IMR-90 (cell line): ENCODE results near the gene SNX3. TPM values are rescaled to one million over a fixed set of nuclear protein-coding genes. Genes with fewer than 3 reads are reported as not detected.

Experiments used
- ATAC-seq: fragments of 200-7000 bp; cut with Tn5 transposase; 2 replicates; pipeline ENCODE4 v1.9.1; 2020; ENCODE audit warnings: low read depth, mild to moderate bottlenecking, moderate library complexity
- BruUV-seq: library from RNA; stranded (reverse); fragments of 400-500 nt; replicated peaks from 2 replicates; lab custom pipeline; 2021; lab: Mats Ljungman, UMichigan
- CTCF ChIA-PET: fragments of 300-600 bp; formaldehyde crosslinking; extraction: SDS; loops from one replicate; lab custom pipeline; 2021; ENCODE audit warnings: antibody characterized with exemption; lab: Yijun Ruan, JAX
- POLR2A ChIA-PET: fragments of 300-600 bp; sonication (Branson Sonifier 250); formaldehyde crosslinking; loops from one replicate; lab custom pipeline; 2022; ENCODE audit warnings: antibody characterized with exemption; ENCODE audit not compliant: unreplicated experiment; lab: Charles Lee
- DNase-seq: peaks from one replicate; pipeline ENCODE4 v3.0.0; 2013
- H2AFZ ChIP-seq: replicated peaks from 2 replicates; pipeline ENCODE3; 2013; ENCODE audit warnings: low read length, mild to moderate bottlenecking; ENCODE audit not compliant: poor library complexity
- H2AK5ac ChIP-seq: 2 replicates; pipeline ENCODE4 v1.6.1; 2013; ENCODE audit warnings: low read depth, low read length, inconsistent platforms
- H2AK9ac ChIP-seq: replicated peaks from 2 replicates; pipeline ENCODE3; 2013; ENCODE audit warnings: mild to moderate bottlenecking, low read depth, low read length, moderate library complexity; ENCODE audit not compliant: poor library complexity
- H2BK120ac ChIP-seq: 2 replicates; pipeline ENCODE4 v1.6.1; 2013; ENCODE audit warnings: low read depth, low read length, inconsistent platforms
- H2BK15ac ChIP-seq: 3 replicates; pipeline ENCODE4 v1.6.1; 2013; ENCODE audit warnings: low read depth, low read length, inconsistent platforms
- H2BK20ac ChIP-seq: 2 replicates; pipeline ENCODE4 v1.6.1; 2013; ENCODE audit warnings: low read depth, mild to moderate bottlenecking, inconsistent platforms, low read length, moderate library complexity
- H2BK5ac ChIP-seq: 2 replicates; pipeline ENCODE4 v1.6.1; 2013; ENCODE audit warnings: mild to moderate bottlenecking, low read depth, low read length, inconsistent platforms; ENCODE audit not compliant: poor library complexity, severe bottlenecking
- H3K14ac ChIP-seq: replicated peaks from 2 replicates; pipeline ENCODE4 v1.6.1; 2013; ENCODE audit warnings: low read depth, low read length, inconsistent platforms
- H3K18ac ChIP-seq: 2 replicates; pipeline ENCODE4 v1.6.1; 2013; ENCODE audit warnings: low read depth, low read length, control low read depth
- H3K23ac ChIP-seq: 2 replicates; pipeline ENCODE4 v1.6.1; 2013; ENCODE audit warnings: low read depth, low read length, inconsistent platforms
- H3K27ac ChIP-seq: 2 replicates; pipeline ENCODE4 v1.5.1; 2013; ENCODE audit warnings: mild to moderate bottlenecking, control low read depth, low read length; ENCODE audit not compliant: insufficient read depth
- H3K27me3 ChIP-seq: 2 replicates; pipeline ENCODE4 v1.6.1; 2013; ENCODE audit warnings: low read length; ENCODE audit not compliant: control insufficient read depth, insufficient read depth
- H3K36me3 ChIP-seq: 2 replicates; pipeline ENCODE4 v1.6.1; 2013; ENCODE audit warnings: low read length, mixed read lengths; ENCODE audit not compliant: control insufficient read depth, insufficient read depth
- H3K4ac ChIP-seq: 2 replicates; pipeline ENCODE4 v1.6.1; 2013; ENCODE audit warnings: low read depth, low read length, inconsistent platforms
- H3K4me1 ChIP-seq: 2 replicates; pipeline ENCODE4 v1.6.1; 2013; ENCODE audit warnings: low read length, mixed read lengths; ENCODE audit not compliant: control insufficient read depth, insufficient read depth
- H3K4me2 ChIP-seq: 2 replicates; pipeline ENCODE4 v1.6.1; 2013; ENCODE audit warnings: low read depth, mild to moderate bottlenecking, control low read depth, low read length, moderate library complexity
- H3K4me3 ChIP-seq: 2 replicates; pipeline ENCODE4 v1.5.1; 2013; ENCODE audit warnings: low read depth, mild to moderate bottlenecking, control low read depth, low read length, moderate library complexity; ENCODE audit not compliant: insufficient read depth
- H3K56ac ChIP-seq: 2 replicates; pipeline ENCODE4 v1.6.1; 2013; ENCODE audit warnings: low read length, inconsistent platforms; ENCODE audit not compliant: insufficient read depth; ENCODE audit errors: extremely low read depth
- H3K79me1 ChIP-seq, 2 experiments: 2 replicates each; pipeline ENCODE4 v1.6.1; 2013; ENCODE audit warnings: low read length in 2 of 2, inconsistent platforms in 1 of 2, low read depth in 1 of 2
- H3K9ac ChIP-seq: 2 replicates; pipeline ENCODE4 v1.6.1; 2013; ENCODE audit warnings: low read depth, low read length, control low read depth
- H3K9me1 ChIP-seq: 2 replicates; pipeline ENCODE4 v1.6.1; 2013; ENCODE audit warnings: low read length, inconsistent platforms; ENCODE audit not compliant: insufficient read depth
- H3K9me3 ChIP-seq: 2 replicates; pipeline ENCODE4 v1.6.1; 2013; ENCODE audit warnings: low read length; ENCODE audit not compliant: control insufficient read depth, insufficient read depth
- H4K20me1 ChIP-seq: 2 replicates; pipeline ENCODE4 v1.6.1; 2013; ENCODE audit warnings: low read length, inconsistent platforms; ENCODE audit not compliant: insufficient read depth
- H4K5ac ChIP-seq: 2 replicates; pipeline ENCODE4 v1.6.1; 2013; ENCODE audit warnings: mild to moderate bottlenecking, low read depth, low read length, control low read depth
- H4K8ac ChIP-seq, 2 experiments: 2 replicates each; pipeline ENCODE4 v1.6.1; 2013; ENCODE audit warnings: low read depth in 2 of 2, low read length in 2 of 2, control low read depth in 1 of 2, inconsistent platforms in 1 of 2
- H4K91ac ChIP-seq: 2 replicates; pipeline ENCODE4 v1.6.1; 2013; ENCODE audit warnings: low read depth, low read length, inconsistent platforms; ENCODE audit not compliant: insufficient read depth
- BHLHE40 ChIP-seq: fragments of 150-350 bp; IDR thresholded peaks from 2 replicates; pipeline ENCODE4 v1.6.1; 2016; ENCODE audit warnings: mild to moderate bottlenecking, low read depth, low read length
- RCOR1 ChIP-seq: IDR thresholded peaks from 2 replicates; pipeline ENCODE4 v1.6.1; 2012; ENCODE audit warnings: mild to moderate bottlenecking, low read length, improper control_type of control experiment; ENCODE audit not compliant: insufficient replicate concordance
- WGBS, 2 experiments: methylation state at CpG; one replicate each; pipeline versions ENCODE4 v1.1.5 to v1.1.7; 2013; ENCODE audit warnings: missing lambda C conversion rate in 2 of 2; ENCODE audit not compliant: insufficient read length in 1 of 2; ENCODE audit errors: extremely low coverage in 2 of 2; 5-methylcytosine and 5-hydroxymethylcytosine counted together
- dilution Hi-C: fragments of 300-500 bp; cut with HindIII; formaldehyde crosslinking; loops from one replicate; pipeline ENCODE4 v1.14.3; 2018; ENCODE audit warnings: low sequenced_read_pairs; ENCODE audit not compliant: unreplicated experiment
- in situ Hi-C: fragments of 300-500 bp; cut with MboI; formaldehyde crosslinking; loops from 3 replicates; pipeline ENCODE4 v1.14.3; 2019; ENCODE audit warnings: low sequenced_read_pairs, inconsistent platforms, mixed read lengths
- intact Hi-C: fragments of 100-400 bp; cut with micrococcal nuclease; formaldehyde crosslinking; loops from 2 replicates; pipeline ENCODE4 v1.10.0; 2022
- polyA plus RNA-seq, 3 experiments: library from polyadenylated mRNA; depleted of rRNA; stranded (reverse); fragments of >200 nt; gene quantifications; 2 replicates each; pipeline ENCODE4 v1.2.3, GENCODE V29; 2012; ENCODE audit warnings: low replicate concordance in 1 of 3
- total RNA-seq: library from RNA; depleted of rRNA; stranded (reverse); fragments of >200 nt; gene quantifications from 2 replicates; pipeline ENCODE4 v1.2.3, GENCODE V29; 2012

Gene SNX3
- total and polyA plus RNA-seq, 2 of the 4 experiments (the other 2 are of a cell fraction): 105 to 159 TPM

DNA sequence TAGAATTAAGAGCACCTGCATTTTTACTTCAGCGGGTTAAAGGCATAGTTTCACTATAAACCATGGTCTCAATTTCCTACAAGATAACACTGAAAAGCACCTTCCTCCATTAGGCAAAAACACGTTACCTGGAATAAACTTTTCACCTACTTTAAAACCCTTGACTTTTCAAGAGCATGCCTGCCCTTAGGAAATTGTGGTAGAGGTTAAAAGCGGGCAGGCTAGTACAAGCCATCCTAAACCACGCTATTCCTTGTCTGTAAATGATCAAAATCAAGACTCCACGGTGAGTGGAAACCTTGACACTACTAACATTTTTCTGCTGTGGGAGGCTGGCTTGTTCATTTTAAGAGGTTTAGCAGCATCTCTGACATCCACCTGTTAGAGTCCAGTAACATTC is 51.1 kb downstream of the SNX3 start:
- Histone ChIP-seq H3K9me1 (no peaks in the 10 kb centered on the region), H2AK5ac (no peak overlapping the region), H3K27ac (no peak overlapping the region), H2AK9ac (no peak overlapping the region), H3K36me3 (peaks cover 11% of the 10 kb centered on the region), H3K27me3 (no peaks in the 10 kb centered on the region), H3K56ac (no peak overlapping the region), H2BK20ac (no peak overlapping the region), H3K9me3 (no peaks in the 10 kb centered on the region), H3K14ac (no peak overlapping the region), H3K4ac (no peak overlapping the region), H3K4me1 (no peaks in the 10 kb centered on the region), H3K9ac (no peak overlapping the region), H3K23ac (no peak overlapping the region), H4K5ac (no peak overlapping the region), H4K20me1 (no peaks in the 10 kb centered on the region), H2BK120ac (no peak overlapping the region), H2BK5ac (no peak overlapping the region), H3K79me1 (0 out of 4 replicates have a peak, but pooled peaks cover 0 to 4% of the 10 kb centered on the region in 2 experiments), H2AFZ (no peak overlapping the region), H4K8ac (no peak overlapping the region), H4K91ac (no peak overlapping the region), H3K4me3 (no peak overlapping the region), H3K18ac (no peak overlapping the region), H3K4me2 (no peak overlapping the region), H2BK15ac (no peak overlapping the region)
- ChIA-PET POLR2A (no interaction called here), CTCF (no interaction called here)
- TF ChIP-seq BHLHE40 (no peak), RCOR1 (no peak)
- BruUV-seq: no TSS peak
- in situ Hi-C loops: no loop called here
- no peak for DNase-seq
- intact Hi-C loops: no loop called here
- WGBS, 2 experiments: 100% methylated on average over 3 of the region's 5 CpGs; no CpG with 5 or more reads in 1 of the 2 experiments
- dilution Hi-C loops: no loop called here
- ATAC-seq: no peak
